Measurements from ENCODE around the gene TRIO. TPM values are rescaled to one million over a fixed set of nuclear protein-coding genes. Genes with fewer than 3 reads are reported as not detected.

TRIO gene
- total RNA-seq, 1 experiment from 2014 or later: 68.4 TPM

GRCh38 chr5:14492331-14492964 is 349.3 kb downstream of the TRIO start:
- Histone ChIP-seq H3K4me3 (replicated peaks in 1 of 2; ENCODE audit: low read depth in 1 of 2, low read length in 2 of 2) (no peak overlapping the region), H3K9ac (ENCODE audit: low read length) (no peak overlapping the region), H4K20me1 (ENCODE audit: insufficient read depth) (no peaks in the 10 kb centered on the region), H3K4me1 (ENCODE audit: control insufficient read depth in 1 of 2, insufficient read depth in 2 of 2, low read length in 2 of 2) (no peaks in the 10 kb centered on the region), H3K27me3 (ENCODE audit: insufficient read depth, low read length) (no peaks in the 10 kb centered on the region), H3K79me2 (ENCODE audit: insufficient read depth, low read length) (no peaks in the 10 kb centered on the region), H3K27ac (ENCODE audit: low read depth, low read length) (no peak overlapping the region), H3K9me2 (ENCODE audit: insufficient read depth) (no peaks in the 10 kb centered on the region), H3K36me3 (ENCODE audit: control insufficient read depth in 1 of 2, insufficient read depth in 2 of 2, low read length in 2 of 2) (peaks cover 11 to 22% of the 10 kb centered on the region in 2 experiments; a peak in 3 of 4 replicates), H3K9me3 (ENCODE audit: control insufficient read depth in 1 of 2, insufficient read depth in 1 of 2, low read depth in 1 of 2, low read length in 2 of 2) (no peaks in the 10 kb centered on the region), H3K4me2 (ENCODE audit: low read length) (no peak overlapping the region), H2AFZ (ENCODE audit: low read depth, low read length, poor library complexity, severe bottlenecking) (no peak overlapping the region)
- no TSS peak for BruUV-seq (replicated peaks)
- ATAC-seq (no peak), DNase-seq (ENCODE audit: low read depth, low spot score) (no peak)
- POLR2A ChIA-PET: no interaction called here
- TF ChIP-seq CTCF (IDR thresholded peaks at IDR 0.05 in 2 of 3, conservative IDR thresholded peaks at IDR 0.05 in 1 of 3; ENCODE audit: borderline replicate concordance in 1 of 3, insufficient read depth in 1 of 3, low read depth in 2 of 3, low read length in 2 of 3): no peak
- TF ChIP-seq EZH2phosphoT487 (IDR thresholded peaks at IDR 0.05; ENCODE audit: borderline replicate concordance): no peak
- no peak for TF ChIP-seq ELF1 (IDR thresholded peaks at IDR 0.05; ENCODE audit: borderline replicate concordance, low read depth)
- TF ChIP-seq, protein P1, sequence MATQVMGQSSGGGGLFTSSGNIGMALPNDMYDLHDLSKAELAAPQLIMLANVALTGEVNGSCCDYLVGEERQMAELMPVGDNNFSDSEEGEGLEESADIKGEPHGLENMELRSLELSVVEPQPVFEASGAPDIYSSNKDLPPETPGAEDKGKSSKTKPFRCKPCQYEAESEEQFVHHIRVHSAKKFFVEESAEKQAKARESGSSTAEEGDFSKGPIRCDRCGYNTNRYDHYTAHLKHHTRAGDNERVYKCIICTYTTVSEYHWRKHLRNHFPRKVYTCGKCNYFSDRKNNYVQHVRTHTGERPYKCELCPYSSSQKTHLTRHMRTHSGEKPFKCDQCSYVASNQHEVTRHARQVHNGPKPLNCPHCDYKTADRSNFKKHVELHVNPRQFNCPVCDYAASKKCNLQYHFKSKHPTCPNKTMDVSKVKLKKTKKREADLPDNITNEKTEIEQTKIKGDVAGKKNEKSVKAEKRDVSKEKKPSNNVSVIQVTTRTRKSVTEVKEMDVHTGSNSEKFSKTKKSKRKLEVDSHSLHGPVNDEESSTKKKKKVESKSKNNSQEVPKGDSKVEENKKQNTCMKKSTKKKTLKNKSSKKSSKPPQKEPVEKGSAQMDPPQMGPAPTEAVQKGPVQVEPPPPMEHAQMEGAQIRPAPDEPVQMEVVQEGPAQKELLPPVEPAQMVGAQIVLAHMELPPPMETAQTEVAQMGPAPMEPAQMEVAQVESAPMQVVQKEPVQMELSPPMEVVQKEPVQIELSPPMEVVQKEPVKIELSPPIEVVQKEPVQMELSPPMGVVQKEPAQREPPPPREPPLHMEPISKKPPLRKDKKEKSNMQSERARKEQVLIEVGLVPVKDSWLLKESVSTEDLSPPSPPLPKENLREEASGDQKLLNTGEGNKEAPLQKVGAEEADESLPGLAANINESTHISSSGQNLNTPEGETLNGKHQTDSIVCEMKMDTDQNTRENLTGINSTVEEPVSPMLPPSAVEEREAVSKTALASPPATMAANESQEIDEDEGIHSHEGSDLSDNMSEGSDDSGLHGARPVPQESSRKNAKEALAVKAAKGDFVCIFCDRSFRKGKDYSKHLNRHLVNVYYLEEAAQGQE (IDR thresholded peaks at IDR 0.05; ENCODE audit: low read depth): no peak
- no peak for TF ChIP-seq EZH2 (IDR thresholded peaks at IDR 0.05)
- TF ChIP-seq, protein P2, sequence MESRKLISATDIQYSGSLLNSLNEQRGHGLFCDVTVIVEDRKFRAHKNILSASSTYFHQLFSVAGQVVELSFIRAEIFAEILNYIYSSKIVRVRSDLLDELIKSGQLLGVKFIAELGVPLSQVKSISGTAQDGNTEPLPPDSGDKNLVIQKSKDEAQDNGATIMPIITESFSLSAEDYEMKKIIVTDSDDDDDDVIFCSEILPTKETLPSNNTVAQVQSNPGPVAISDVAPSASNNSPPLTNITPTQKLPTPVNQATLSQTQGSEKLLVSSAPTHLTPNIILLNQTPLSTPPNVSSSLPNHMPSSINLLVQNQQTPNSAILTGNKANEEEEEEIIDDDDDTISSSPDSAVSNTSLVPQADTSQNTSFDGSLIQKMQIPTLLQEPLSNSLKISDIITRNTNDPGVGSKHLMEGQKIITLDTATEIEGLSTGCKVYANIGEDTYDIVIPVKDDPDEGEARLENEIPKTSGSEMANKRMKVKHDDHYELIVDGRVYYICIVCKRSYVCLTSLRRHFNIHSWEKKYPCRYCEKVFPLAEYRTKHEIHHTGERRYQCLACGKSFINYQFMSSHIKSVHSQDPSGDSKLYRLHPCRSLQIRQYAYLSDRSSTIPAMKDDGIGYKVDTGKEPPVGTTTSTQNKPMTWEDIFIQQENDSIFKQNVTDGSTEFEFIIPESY (IDR thresholded peaks at IDR 0.05; ENCODE audit: extremely low read depth, insufficient replicate concordance, low read length): no peak
- no peak for TF ChIP-seq TCF7L2 (IDR thresholded peaks at IDR 0.05; ENCODE audit: borderline replicate concordance, extremely low read depth, insufficient read depth, insufficient read length)
- TF ChIP-seq EGR1 (IDR thresholded peaks at IDR 0.05; ENCODE audit: low read depth): no peak
- TF ChIP-seq, protein P3, sequence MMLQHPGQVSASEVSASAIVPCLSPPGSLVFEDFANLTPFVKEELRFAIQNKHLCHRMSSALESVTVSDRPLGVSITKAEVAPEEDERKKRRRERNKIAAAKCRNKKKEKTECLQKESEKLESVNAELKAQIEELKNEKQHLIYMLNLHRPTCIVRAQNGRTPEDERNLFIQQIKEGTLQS (IDR thresholded peaks at IDR 0.05): no peak
- no peak for TF ChIP-seq ZNF274 (IDR thresholded peaks at IDR 0.05; ENCODE audit: low read depth, low read length)
- TF ChIP-seq, protein P4, sequence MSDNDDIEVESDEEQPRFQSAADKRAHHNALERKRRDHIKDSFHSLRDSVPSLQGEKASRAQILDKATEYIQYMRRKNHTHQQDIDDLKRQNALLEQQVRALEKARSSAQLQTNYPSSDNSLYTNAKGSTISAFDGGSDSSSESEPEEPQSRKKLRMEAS (IDR thresholded peaks at IDR 0.05): no peak
- TF ChIP-seq SIN3A (IDR thresholded peaks at IDR 0.05; ENCODE audit: low read depth): no peak
- TF ChIP-seq POLR2A (IDR thresholded peaks at IDR 0.05; ENCODE audit: borderline replicate concordance, extremely low read depth, insufficient read depth, insufficient read length): no peak
- no peak for TF ChIP-seq POLR2AphosphoS5 (IDR thresholded peaks at IDR 0.05; ENCODE audit: low read depth, low read length)
- no peak for TF ChIP-seq SP1 (IDR thresholded peaks at IDR 0.05; ENCODE audit: low read depth)
- CTCF ChIA-PET: no interaction called here
- intact Hi-C loops (cut with micrococcal nuclease): no loop called here
- RAD21 ChIA-PET (ENCODE audit: low non-redundant PET in 1 of 2, low total read pairs in 2 of 2, uncharacterized antibody in 2 of 2, unreplicated experiment in 2 of 2): no interaction called here

Measured in HCT116 (cell line).